DND-41 (cell line): ENCODE measurements around the gene H6PD.

Experiments
- CTCF ChIP-seq: IDR thresholded peaks from 2 replicates; pipeline ENCODE4 v1.5.1; 2012; ENCODE audit warnings: borderline replicate concordance, low read length, moderate library complexity, mild to moderate bottlenecking; ENCODE audit not compliant: poor library complexity, severe bottlenecking; ENCODE audit errors: extremely low read depth
- EZH2 ChIP-seq: IDR thresholded peaks from 3 replicates; pipeline ENCODE4 v1.6.1; 2012; ENCODE audit warnings: borderline replicate concordance, low read depth, mild to moderate bottlenecking, moderate library complexity, low read length, inconsistent platforms; ENCODE audit not compliant: severe bottlenecking

DNA sequence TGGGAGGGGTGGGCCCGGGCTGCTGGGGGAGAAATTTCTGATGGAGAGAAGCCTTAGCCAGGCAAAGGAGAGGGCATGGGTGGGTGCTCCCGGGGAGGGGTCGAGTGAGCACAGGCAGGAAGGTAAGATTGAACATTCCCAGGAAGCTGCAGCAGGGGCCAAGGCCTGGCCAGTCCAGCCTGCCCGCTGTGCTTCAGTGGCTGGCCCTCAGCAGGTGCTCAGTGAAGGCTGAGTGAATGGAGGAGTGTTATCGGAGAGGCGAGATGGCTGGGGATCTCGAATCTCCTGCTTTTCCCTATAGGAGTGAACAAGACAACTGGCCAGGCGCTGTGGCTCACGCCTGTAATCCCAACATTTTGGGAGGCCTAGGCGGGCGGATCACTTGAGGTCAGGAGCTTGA is 79.0 kb downstream of the H6PD start:
- no peak for TF ChIP-seq EZH2
- no peak for TF ChIP-seq CTCF
